ENCODE results near the gene PLP2. TPM values are rescaled to one million over a fixed set of nuclear protein-coding genes. Genes with fewer than 3 reads are reported as not detected.

The PLP2 gene
- total and polyA plus RNA-seq, 2 of the 4 experiments (the other 2 are of a cell fraction) = 22.6 to 156 TPM

GRCh38 chrX:49174723-49175122 is 3.0 kb downstream of the PLP2 start:
- POLR2A ChIA-PET (ENCODE audit: unreplicated experiment) = no interaction called here
- no peak for TF ChIP-seq POLR2A (IDR thresholded peaks at IDR 0.05; ENCODE audit: low read depth, low read length)
- TF ChIP-seq CHD1 (IDR thresholded peaks at IDR 0.05; ENCODE audit: low read depth, low read length) = no peak
- no peak for TF ChIP-seq MXI1 (IDR thresholded peaks at IDR 0.05; ENCODE audit: borderline replicate concordance, low read depth, low read length)
- no peak for TF ChIP-seq SMC3 (IDR thresholded peaks at IDR 0.05; ENCODE audit: low read depth, low read length)
- TF ChIP-seq RFX5 (IDR thresholded peaks at IDR 0.05; ENCODE audit: low read depth, low read length) = no peak
- TF ChIP-seq MAZ (IDR thresholded peaks at IDR 0.05; ENCODE audit: borderline replicate concordance, low read depth, low read length) = no peak
- TF ChIP-seq, protein P1, sequence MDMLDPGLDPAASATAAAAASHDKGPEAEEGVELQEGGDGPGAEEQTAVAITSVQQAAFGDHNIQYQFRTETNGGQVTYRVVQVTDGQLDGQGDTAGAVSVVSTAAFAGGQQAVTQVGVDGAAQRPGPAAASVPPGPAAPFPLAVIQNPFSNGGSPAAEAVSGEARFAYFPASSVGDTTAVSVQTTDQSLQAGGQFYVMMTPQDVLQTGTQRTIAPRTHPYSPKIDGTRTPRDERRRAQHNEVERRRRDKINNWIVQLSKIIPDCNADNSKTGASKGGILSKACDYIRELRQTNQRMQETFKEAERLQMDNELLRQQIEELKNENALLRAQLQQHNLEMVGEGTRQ (IDR thresholded peaks at IDR 0.05; ENCODE audit: low read depth, low read length) = no peak
- TF ChIP-seq, protein P2, sequence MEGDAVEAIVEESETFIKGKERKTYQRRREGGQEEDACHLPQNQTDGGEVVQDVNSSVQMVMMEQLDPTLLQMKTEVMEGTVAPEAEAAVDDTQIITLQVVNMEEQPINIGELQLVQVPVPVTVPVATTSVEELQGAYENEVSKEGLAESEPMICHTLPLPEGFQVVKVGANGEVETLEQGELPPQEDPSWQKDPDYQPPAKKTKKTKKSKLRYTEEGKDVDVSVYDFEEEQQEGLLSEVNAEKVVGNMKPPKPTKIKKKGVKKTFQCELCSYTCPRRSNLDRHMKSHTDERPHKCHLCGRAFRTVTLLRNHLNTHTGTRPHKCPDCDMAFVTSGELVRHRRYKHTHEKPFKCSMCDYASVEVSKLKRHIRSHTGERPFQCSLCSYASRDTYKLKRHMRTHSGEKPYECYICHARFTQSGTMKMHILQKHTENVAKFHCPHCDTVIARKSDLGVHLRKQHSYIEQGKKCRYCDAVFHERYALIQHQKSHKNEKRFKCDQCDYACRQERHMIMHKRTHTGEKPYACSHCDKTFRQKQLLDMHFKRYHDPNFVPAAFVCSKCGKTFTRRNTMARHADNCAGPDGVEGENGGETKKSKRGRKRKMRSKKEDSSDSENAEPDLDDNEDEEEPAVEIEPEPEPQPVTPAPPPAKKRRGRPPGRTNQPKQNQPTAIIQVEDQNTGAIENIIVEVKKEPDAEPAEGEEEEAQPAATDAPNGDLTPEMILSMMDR (conservative IDR thresholded peaks at IDR 0.05; ENCODE audit: low read depth, low read length) = no peak
- no peak for TF ChIP-seq FOS (IDR thresholded peaks at IDR 0.05; ENCODE audit: low read depth, low read length)
- TF ChIP-seq RAD21 (IDR thresholded peaks at IDR 0.05; ENCODE audit: low read length) = no peak
- TF ChIP-seq, protein P3, sequence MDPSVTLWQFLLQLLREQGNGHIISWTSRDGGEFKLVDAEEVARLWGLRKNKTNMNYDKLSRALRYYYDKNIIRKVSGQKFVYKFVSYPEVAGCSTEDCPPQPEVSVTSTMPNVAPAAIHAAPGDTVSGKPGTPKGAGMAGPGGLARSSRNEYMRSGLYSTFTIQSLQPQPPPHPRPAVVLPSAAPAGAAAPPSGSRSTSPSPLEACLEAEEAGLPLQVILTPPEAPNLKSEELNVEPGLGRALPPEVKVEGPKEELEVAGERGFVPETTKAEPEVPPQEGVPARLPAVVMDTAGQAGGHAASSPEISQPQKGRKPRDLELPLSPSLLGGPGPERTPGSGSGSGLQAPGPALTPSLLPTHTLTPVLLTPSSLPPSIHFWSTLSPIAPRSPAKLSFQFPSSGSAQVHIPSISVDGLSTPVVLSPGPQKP (IDR thresholded peaks at IDR 0.05; ENCODE audit: borderline replicate concordance, low read depth, low read length) = no peak
- H3K56ac ChIP-seq (ENCODE audit: extremely low read depth, insufficient read depth, low read length) = no peak overlapping the region

More at GRCh38 chrX:49174723-49175122, 3.0 kb downstream of the PLP2 start:
- Histone ChIP-seq H2BK120ac (ENCODE audit: low read depth, low read length) (no peak overlapping the region), H3K27ac (ENCODE audit: insufficient read depth, low read length) (no peak overlapping the region), H3K9me3 (ENCODE audit: control insufficient read depth, insufficient read depth, low read length) (no peaks in the 10 kb centered on the region; the same call in 1 of the 2 replicates), H2AFZ (replicated peaks; ENCODE audit: low read length, poor library complexity) (no peak overlapping the region), H3K14ac (replicated peaks; ENCODE audit: low read depth, low read length) (no peak overlapping the region), H3K79me1 (ENCODE audit: low read depth in 1 of 2, low read length in 2 of 2) (peaks cover 17 to 19% of the 10 kb centered on the region in 2 experiments), H2BK15ac (ENCODE audit: low read depth, low read length) (no peak overlapping the region), H4K8ac (ENCODE audit: low read depth in 2 of 2, low read length in 2 of 2) (no peak overlapping the region), H2AK9ac (replicated peaks; ENCODE audit: low read depth, low read length, poor library complexity) (no peak overlapping the region), H3K27me3 (ENCODE audit: control insufficient read depth, insufficient read depth, low read length) (no peaks in the 10 kb centered on the region), H2BK20ac (ENCODE audit: low read depth, low read length) (no peak overlapping the region), H3K4me1 (ENCODE audit: control insufficient read depth, insufficient read depth, low read length) (peaks cover 2% of the 10 kb centered on the region), H3K4ac (ENCODE audit: low read depth, low read length) (no peak overlapping the region), H3K9ac (ENCODE audit: low read depth, low read length) (no peak overlapping the region), H3K4me3 (ENCODE audit: insufficient read depth, low read depth, low read length) (no peak overlapping the region), H2BK5ac (ENCODE audit: low read depth, low read length, poor library complexity, severe bottlenecking) (no peak overlapping the region), H3K4me2 (ENCODE audit: low read depth, low read length) (no peak overlapping the region), H4K5ac (ENCODE audit: low read depth, low read length) (no peak overlapping the region), H3K23ac (ENCODE audit: low read depth, low read length) (no peak overlapping the region), H4K20me1 (ENCODE audit: insufficient read depth, low read length) (no peaks in the 10 kb centered on the region; the same call in 1 of the 2 replicates), H3K18ac (ENCODE audit: low read depth, low read length) (no peak overlapping the region), H3K9me1 (ENCODE audit: insufficient read depth, low read length) (0 out of 2 replicates have a peak, but pooled peaks cover 5% of the 10 kb centered on the region), H4K91ac (ENCODE audit: insufficient read depth, low read depth, low read length) (no peak overlapping the region), H2AK5ac (ENCODE audit: low read depth, low read length) (no peak overlapping the region; the same call in 1 of the 2 replicates), H3K36me3 (ENCODE audit: control insufficient read depth, insufficient read depth, low read length) (peaks cover 22% of the 10 kb centered on the region)
- intact Hi-C loops (cut with micrococcal nuclease) (no loop called here), in situ Hi-C loops (cut with MboI; ENCODE audit: low sequenced_read_pairs) (no loop called here), dilution Hi-C loops (cut with HindIII; ENCODE audit: low sequenced_read_pairs, unreplicated experiment) (no loop called here)
- CTCF ChIA-PET = no interaction called here
- ATAC-seq (ENCODE audit: low read depth) = no peak
- BruUV-seq (replicated peaks) = no TSS peak
- no peak for DNase-seq
- no CpG with 5 or more reads among the region's 3 CpGs for WGBS, 2 experiments (ENCODE audit: extremely low coverage in 2 of 2, insufficient read length in 1 of 2)

All from IMR-90 (cell line).